GM12891 (cell line): ENCODE results near the gene EMX1.

ENCODE experiments used
- PAX5 ChIP-seq: IDR thresholded peaks from 2 replicates; pipeline ENCODE4 v1.6.1; 2011; ENCODE audit warnings: low read length, moderate library complexity, mild to moderate bottlenecking; ENCODE audit not compliant: insufficient read depth, severe bottlenecking
- POLR2A ChIP-seq: IDR thresholded peaks from 2 replicates; pipeline ENCODE4 v1.6.1; 2011; ENCODE audit warnings: low read depth, low read length, control low read depth
- POLR2AphosphoS5 ChIP-seq: IDR thresholded peaks from 2 replicates; pipeline ENCODE4 v1.6.1; 2011; ENCODE audit warnings: low read depth, low read length, control low read depth
- TAF1 ChIP-seq: IDR thresholded peaks from 2 replicates; pipeline ENCODE4 v1.6.1; 2011; ENCODE audit warnings: low read depth, low read length, control low read depth

DNA sequence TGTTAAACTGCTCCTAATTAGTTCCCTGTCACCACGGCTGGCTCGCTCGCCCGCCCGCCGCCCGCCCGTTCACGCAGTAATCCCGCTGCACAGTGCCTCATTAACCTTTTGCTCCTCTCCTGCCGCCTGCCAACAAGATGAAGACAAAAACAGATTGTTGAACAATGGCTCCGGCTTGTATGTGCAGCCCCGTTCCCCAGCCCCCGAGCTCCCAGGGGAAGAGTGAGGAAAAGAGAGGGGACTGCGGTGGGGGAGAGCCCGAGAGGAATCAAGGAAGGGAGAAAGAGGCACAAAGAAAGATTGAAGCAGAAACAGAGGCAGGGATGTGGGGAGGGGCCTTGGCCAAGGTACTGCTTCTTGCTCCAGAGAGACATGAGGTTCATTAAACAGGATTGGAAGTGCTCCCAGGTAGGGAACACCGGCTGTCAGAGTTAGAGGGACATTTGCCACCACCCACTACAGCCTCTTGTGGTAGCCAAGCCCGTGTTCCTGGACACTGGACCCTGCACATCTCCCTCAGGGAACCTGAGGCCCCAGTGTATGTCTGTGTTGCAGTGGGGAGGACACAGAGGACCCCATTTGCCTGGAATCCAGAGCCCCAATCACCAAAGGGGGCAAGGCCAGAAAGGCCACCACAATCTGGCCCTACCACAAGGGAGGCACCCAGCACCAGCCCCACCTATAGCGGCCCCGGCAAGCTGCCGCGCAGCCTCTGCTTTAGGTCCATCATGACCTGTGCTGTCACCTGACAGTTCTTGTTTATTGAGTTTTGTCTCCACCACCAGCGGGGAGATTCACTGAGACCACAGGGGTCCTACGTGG, 38.1 kb downstream of the EMX1 start:
- TF ChIP-seq POLR2A = no peak
- TF ChIP-seq POLR2AphosphoS5 = no peak
- no peak for TF ChIP-seq TAF1
- TF ChIP-seq PAX5 = no peak
